BJ (cell line): ENCODE results near the gene PARM1. TPM values are rescaled to one million over a fixed set of nuclear protein-coding genes. Genes with fewer than 3 reads are reported as not detected.

ENCODE experiments used
- CTCF ChIA-PET: fragments of 350-600 bp; formaldehyde crosslinking; extraction: SDS; loops from one replicate; lab custom pipeline; 2021; ENCODE audit warnings: antibody characterized with exemption, inconsistent platforms; lab: Yijun Ruan, JAX
- POLR2A ChIA-PET: fragments of 300-600 bp; sonication (Branson Sonifier 250); formaldehyde crosslinking; extraction: SDS; loops from one replicate; lab custom pipeline; 2021; ENCODE audit warnings: antibody characterized with exemption; lab: Charles Lee
- DNase-seq: peaks from one replicate; pipeline ENCODE4 v3.0.0-alpha.2; 2011; ENCODE audit warnings: low read depth
- H3K27me3 ChIP-seq: 2 replicates; pipeline ENCODE4 v1.6.0; 2011; ENCODE audit warnings: low read length; ENCODE audit not compliant: control insufficient read depth, insufficient read depth
- H3K36me3 ChIP-seq: 2 replicates; pipeline ENCODE4 v1.5.1; 2011; ENCODE audit warnings: low read length; ENCODE audit not compliant: control insufficient read depth, insufficient read depth
- H3K4me3 ChIP-seq: 2 replicates; pipeline ENCODE4 v1.5.1; 2011; ENCODE audit warnings: low read depth, mild to moderate bottlenecking, control low read depth, low read length
- CTCF ChIP-seq: IDR thresholded peaks from 2 replicates; pipeline ENCODE4 v1.5.1; 2011; ENCODE audit warnings: low read depth, mild to moderate bottlenecking, control low read depth, inconsistent platforms, low read length, moderate library complexity; ENCODE audit not compliant: insufficient read depth
- polyA plus RNA-seq: library from polyadenylated mRNA; depleted of rRNA; stranded (reverse); fragments of >200 nt; gene quantifications from 2 replicates; pipeline ENCODE4 v1.2.3, GENCODE V29; 2011

Gene PARM1
- polyA plus RNA-seq, 1 experiment = 0.01 TPM

DNA sequence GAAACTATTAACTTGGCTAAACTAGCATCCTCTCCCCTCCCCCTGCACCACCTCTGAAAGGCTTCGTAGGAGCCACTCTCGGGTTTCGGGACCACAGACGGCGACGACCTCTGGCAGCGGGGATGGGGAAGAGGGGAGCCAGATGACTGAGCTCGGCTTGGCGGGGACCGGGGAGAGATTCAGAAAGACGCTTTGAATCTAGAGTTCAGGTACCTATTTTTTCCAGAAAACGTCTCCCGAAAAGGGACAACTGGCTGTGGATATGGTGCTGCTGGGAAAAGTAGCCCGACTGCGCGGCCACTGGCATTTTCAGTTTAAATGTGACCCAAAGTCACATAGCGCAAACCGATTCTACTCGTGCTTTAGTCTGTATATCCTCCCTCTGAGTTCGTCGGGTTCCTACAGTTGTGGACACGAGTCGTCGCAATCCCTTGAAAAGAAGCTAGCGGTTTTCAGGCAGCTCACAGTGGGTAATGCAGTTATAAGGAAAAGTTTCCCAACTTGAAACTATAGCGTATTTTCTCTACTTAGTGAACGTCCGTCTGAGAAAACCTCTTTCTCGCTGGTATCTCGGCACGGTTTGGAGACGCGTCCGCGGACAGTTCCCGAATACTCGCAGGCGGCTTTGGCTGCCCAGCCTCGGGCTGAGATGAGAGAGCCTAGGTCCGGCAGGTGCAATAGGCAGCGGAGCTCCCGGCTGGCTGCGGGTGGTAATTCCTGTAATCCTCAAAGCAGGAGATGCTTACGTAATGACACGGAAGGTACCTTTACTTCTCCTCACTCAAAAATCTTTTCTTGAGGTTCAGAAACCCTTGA, 1.3 kb downstream of the PARM1 start:
- no peak for DNase-seq
- peaks cover 25% of the 10 kb centered on the region for H3K27me3 ChIP-seq
- no peak overlapping the region for H3K4me3 ChIP-seq
- TF ChIP-seq CTCF = no peak
- ChIA-PET POLR2A (no interaction called here), CTCF (interaction anchor here (1.0 to 2.0 kb wide), 2 partner anchors 10 to 14 kb away, joined by 4 to 7 read pairs; no protein-coding TSS in a partner anchor)
- H3K36me3 ChIP-seq = no peaks in the 10 kb centered on the region

DNA sequence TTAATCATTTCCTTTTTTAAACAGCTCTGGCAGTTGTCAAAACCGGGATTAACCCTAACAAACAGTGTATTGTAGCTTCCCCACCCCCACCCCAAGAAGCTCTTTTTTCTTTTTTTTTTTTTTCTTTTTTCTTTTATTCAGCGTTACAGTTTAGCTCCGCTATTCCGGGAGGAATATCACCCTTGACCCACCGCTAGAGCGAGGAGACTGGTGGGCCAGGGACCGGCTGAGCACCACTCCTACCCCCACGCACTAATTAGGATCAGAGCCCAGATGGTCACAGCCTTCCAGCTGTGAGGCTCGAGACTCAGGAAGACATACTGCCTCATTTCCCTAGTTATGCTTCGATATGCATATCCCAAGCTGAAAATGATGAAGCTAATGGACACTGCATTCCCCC, 2.0 kb downstream of the PARM1 start:
- Histone ChIP-seq H3K36me3 (no peaks in the 10 kb centered on the region), H3K27me3 (peaks cover 25% of the 10 kb centered on the region), H3K4me3 (no peak overlapping the region)
- ChIA-PET CTCF (interaction anchor here (1.0 to 2.0 kb wide), 2 partner anchors 9 to 15 kb away, joined by 4 to 7 read pairs; no protein-coding TSS in a partner anchor), POLR2A (no interaction called here)
- no peak for TF ChIP-seq CTCF
- DNase-seq = no peak

DNA sequence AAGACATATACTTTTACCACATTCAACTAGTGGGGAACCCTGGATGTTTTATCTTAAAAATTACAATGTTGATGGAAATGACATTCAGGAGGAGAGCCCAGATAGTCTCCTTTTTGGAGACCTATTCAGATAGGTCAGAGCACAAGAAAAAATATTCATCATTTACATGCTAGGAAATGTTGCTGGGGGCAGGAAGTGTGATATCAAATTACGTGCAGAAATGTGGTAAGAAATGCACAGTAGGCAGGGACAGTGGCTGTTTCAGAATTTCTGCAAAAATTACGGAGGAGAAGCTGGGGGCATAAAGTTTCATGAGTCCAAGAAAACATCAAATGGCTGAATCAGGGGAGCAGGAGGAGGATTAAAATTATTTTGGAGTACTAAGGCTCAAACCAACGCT, 8.2 kb downstream of the PARM1 start:
- POLR2A ChIA-PET = no interaction called here
- Histone ChIP-seq H3K36me3 (no peaks in the 10 kb centered on the region), H3K27me3 (no peaks in the 10 kb centered on the region), H3K4me3 (no peak overlapping the region)
- no peak for DNase-seq
- CTCF ChIA-PET = no interaction called here
- no peak for TF ChIP-seq CTCF

DNA sequence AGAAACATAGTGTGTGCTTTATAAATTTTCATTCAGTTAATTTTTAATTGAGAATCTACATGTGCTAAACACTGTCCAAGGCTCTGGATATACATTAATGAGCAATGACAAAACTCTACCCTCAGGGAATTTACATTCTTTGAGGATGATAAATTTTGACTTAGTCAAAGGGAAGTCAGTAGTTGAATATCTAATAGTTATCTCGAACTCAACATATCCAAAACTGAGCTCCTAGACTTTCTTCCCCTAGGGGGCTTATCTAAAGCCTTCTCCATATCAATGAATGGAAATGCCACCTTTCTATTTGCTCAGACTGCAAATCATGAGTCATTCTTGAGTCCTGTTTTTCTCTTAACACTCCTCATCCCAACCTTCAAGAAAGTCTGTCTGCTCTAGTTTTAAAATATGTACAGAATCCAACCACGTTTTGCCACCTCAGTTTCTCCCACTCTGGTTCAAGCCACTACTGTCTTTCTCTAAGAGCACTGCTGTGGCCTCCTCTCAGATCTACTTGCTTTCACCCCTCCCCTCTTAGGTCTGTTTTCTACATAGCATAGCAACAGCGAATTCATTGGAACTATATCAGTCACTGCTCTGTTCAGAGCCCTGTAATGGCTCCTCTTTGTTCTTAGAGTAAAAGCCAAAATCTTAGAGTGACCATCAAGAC, 9.5 kb downstream of the PARM1 start:
- no peak for TF ChIP-seq CTCF
- ChIA-PET CTCF (no interaction called here), POLR2A (no interaction called here)
- no peak for DNase-seq
- Histone ChIP-seq H3K27me3 (no peaks in the 10 kb centered on the region), H3K4me3 (no peak overlapping the region), H3K36me3 (no peaks in the 10 kb centered on the region)

GRCh38 chr4:74942918-74943253, 10.0 kb downstream of the PARM1 start:
- TF ChIP-seq CTCF = no peak
- DNase-seq = no peak
- H3K4me3 ChIP-seq = no peak overlapping the region
- H3K36me3 ChIP-seq = no peaks in the 10 kb centered on the region
- POLR2A ChIA-PET = no interaction called here
- CTCF ChIA-PET = interaction anchor here (2.1 kb wide), 1 partner anchor 9 kb away, joined by 7 read pairs; the partner anchor contains the start of gene PARM1
- no peaks in the 10 kb centered on the region for H3K27me3 ChIP-seq
